Measurements from ENCODE around the gene CASQ1. TPM values are rescaled to one million over a fixed set of nuclear protein-coding genes. Genes with fewer than 3 reads are reported as not detected.
A peak's percentile ranks its signal among the peaks of the same experiment; 100 is the strongest.

Gene CASQ1
- total RNA-seq, 1 donor, result not detected

DNA sequence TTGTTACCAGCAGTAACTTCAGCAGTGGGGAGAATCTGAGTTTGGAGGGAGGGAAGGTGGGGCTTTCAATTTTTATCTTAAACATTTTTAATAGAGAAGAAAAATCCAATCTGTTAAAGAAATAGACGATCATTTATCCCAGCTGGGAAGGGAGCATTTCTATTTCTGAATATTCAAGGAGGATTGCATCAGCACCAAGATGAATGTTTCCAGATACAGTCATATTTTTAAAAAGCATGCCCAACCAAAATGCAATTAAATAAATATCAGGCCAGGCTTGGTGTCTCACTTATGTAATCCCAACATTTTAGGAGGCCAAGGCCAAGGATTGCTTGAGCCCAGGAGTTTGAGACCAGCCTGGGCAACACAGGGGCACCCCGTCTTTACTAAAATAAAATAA lies 40.7 kb upstream of the CASQ1 start:
- H3K4me3 ChIP-seq (ENCODE audit: low read depth, low read length), result no peak overlapping the region
- TF ChIP-seq, protein P1, sequence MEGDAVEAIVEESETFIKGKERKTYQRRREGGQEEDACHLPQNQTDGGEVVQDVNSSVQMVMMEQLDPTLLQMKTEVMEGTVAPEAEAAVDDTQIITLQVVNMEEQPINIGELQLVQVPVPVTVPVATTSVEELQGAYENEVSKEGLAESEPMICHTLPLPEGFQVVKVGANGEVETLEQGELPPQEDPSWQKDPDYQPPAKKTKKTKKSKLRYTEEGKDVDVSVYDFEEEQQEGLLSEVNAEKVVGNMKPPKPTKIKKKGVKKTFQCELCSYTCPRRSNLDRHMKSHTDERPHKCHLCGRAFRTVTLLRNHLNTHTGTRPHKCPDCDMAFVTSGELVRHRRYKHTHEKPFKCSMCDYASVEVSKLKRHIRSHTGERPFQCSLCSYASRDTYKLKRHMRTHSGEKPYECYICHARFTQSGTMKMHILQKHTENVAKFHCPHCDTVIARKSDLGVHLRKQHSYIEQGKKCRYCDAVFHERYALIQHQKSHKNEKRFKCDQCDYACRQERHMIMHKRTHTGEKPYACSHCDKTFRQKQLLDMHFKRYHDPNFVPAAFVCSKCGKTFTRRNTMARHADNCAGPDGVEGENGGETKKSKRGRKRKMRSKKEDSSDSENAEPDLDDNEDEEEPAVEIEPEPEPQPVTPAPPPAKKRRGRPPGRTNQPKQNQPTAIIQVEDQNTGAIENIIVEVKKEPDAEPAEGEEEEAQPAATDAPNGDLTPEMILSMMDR (IDR thresholded peaks at IDR 0.05; ENCODE audit: insufficient read depth, low read depth, low read length), result no peak
- peak; percentile 32 for DNase-seq (ENCODE audit: low read depth)

DNA sequence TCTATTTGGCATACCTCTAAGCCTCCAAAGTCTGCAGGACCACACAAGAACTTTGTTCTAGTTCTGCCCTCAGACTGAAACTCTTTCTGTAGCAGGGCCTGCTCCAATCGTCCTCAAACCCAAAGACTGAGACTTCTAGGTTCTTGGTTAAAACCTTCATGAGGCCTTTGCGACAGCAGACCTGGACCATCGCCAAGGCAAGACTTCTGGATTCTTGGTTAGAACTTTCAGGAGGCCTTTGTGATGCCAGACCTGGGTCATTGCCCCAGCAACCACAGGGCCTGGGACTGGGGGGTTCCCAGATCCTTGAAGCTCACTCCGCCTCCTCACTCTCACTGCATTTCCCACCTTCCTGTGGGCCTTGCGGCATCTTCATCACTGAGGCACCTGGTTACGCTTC lies 39.1 kb upstream of the CASQ1 start, which contains the start of gene ATP1A4:
TSS of gene ATP1A4 (plus strand) at position 301 of the 400 bp plus-strand sequence. CDS start 438 bp downstream, outside the sequence.
- no peak for DNase-seq (ENCODE audit: low read depth)
- H3K4me3 ChIP-seq (ENCODE audit: low read depth, low read length), result no peak within 1 kb of the TSS
- TF ChIP-seq, protein P1 (IDR thresholded peaks at IDR 0.05; ENCODE audit: insufficient read depth, low read depth, low read length), result no peak

DNA sequence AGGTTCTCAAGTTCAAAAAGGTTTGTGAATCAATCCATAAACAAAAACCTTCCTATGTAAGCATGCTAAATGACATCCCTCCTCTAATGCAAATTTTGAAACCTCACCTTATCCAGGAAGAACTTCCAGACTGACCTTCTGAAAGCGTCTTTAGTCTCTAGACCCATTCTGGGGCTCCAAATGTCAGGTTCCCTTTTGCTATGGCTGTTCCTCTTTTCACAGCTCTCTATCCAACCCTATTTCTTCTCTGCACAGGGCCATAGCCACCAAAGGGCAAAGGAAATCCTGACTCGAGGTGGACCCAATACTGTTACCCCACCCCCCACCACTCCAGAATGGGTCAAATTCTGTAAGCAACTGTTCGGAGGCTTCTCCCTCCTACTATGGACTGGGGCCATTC lies 35.6 kb upstream of the CASQ1 start:
- TF ChIP-seq, protein P1 (IDR thresholded peaks at IDR 0.05; ENCODE audit: insufficient read depth, low read depth, low read length), result no peak
- H3K4me3 ChIP-seq (ENCODE audit: low read depth, low read length), result no peak overlapping the region
- DNase-seq (ENCODE audit: low read depth), result no peak

DNA sequence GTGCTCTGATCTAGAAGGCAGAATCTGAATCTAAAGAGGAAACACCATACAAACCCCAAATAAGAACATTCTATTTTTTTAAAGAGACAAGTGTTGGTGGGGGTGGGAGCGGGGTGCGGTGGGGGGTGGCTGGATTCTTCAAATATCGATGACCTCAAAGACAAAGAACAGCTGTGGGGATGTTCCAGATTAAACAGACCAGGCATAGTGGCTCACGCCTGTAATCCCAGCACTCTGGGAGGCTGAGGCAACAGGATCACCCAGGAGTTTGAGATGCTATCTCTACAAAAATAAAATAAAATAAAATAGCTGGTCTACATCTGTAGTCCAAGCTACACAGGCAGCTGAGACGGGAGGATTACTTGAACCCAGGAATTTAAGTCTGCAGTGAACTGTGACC lies 34.0 kb upstream of the CASQ1 start:
- H3K4me3 ChIP-seq (ENCODE audit: low read depth, low read length), result no peak overlapping the region
- no peak for DNase-seq (ENCODE audit: low read depth)
- TF ChIP-seq, protein P1 (IDR thresholded peaks at IDR 0.05; ENCODE audit: insufficient read depth, low read depth, low read length), result no peak

DNA sequence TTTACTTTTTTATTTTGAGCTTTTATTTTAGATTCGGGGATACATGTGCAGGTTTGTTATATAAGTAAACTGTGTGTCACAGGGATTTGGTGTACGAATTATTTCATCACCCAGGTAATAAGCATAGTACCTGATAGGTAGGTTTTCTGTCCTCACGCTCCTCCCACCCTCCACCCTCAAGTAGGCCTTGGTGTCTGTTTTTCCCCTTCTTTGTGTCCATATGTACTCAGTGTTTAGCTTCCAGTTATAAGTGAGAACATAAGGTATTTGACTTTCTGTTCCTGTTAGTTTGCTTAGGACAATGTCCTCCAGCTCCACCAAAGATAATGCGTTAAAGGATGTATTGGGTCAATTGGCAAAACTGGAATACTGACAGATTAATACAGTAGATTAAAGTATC lies 33.2 kb upstream of the CASQ1 start:
- TF ChIP-seq, protein P1 (IDR thresholded peaks at IDR 0.05; ENCODE audit: insufficient read depth, low read depth, low read length), result no peak
- no peak overlapping the region for H3K4me3 ChIP-seq (ENCODE audit: low read depth, low read length)
- DNase-seq (ENCODE audit: low read depth), result no peak

DNA sequence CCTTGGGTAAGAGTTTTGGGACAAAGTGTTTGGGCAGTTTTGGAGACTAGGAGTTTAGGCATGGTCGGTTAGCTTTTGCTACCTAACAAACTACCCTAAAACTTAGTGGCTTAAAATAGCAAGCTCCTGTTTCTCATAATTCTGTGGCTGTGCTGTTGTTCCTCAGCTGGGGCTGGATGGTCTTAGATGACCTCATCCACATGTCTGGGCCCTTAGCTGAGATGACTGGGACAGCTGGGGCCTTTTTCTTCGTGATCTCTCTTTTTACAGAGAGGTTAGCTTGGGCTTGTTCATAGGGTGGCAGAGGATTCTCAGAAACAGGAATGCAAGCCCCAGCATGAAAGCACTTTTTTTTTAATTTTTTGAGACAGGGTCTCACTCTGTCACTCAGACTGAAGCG lies 32.3 kb upstream of the CASQ1 start:
- TF ChIP-seq, protein P1 (IDR thresholded peaks at IDR 0.05; ENCODE audit: insufficient read depth, low read depth, low read length), result no peak
- no peak for DNase-seq (ENCODE audit: low read depth)
- no peak overlapping the region for H3K4me3 ChIP-seq (ENCODE audit: low read depth, low read length)

DNA sequence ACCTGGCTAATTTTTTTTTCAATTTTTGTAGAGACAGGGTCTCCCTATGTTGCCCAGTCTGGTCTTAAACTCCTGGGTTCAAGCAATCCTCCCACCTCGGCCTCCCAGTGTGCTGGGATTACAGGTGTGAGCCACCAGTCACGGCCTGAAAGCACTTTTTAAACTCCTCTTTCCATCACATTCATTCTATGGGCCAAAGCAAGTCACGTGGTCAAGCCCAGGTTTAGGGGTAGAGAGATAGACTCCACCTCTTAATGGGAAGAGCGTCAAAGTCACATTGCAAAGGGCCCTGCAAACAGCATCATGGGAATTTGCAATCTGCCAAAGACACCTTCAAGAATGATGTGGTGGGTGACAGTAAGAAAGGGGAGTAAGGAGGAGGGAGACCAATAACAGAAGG lies 31.8 kb upstream of the CASQ1 start:
- H3K4me3 ChIP-seq (ENCODE audit: low read depth, low read length), result no peak overlapping the region
- DNase-seq (ENCODE audit: low read depth), result no peak
- TF ChIP-seq, protein P1 (IDR thresholded peaks at IDR 0.05; ENCODE audit: insufficient read depth, low read depth, low read length), result no peak
